HG03469 (cell line): Measurements from ENCODE around the gene RCBTB2.
A peak's percentile ranks its signal among the peaks of the same experiment; 100 is the strongest.

Experiments
- ATAC-seq: cut with Tn5 transposase; IDR thresholded peaks from one replicate; pipeline ENCODE4 v1.9.1; 2021; ENCODE audit warnings: mild to moderate bottlenecking, moderate library complexity, moderate number of reproducible peaks; ENCODE audit not compliant: unreplicated experiment

Gene RCBTB2

GRCh38 chr13:48496271-48497161 lies 36.4 kb downstream of the RCBTB2 start:
- ATAC-seq = no peak

- ATAC-seq = no peak
Measured at GRCh38 chr13:48494874-48495273, 38.0 kb downstream of the RCBTB2 start.

- ATAC-seq = no peak
Measured at GRCh38 chr13:48493851-48494250, 39.0 kb downstream of the RCBTB2 start.

GRCh38 chr13:48493066-48493765 lies 39.7 kb downstream of the RCBTB2 start:
- ATAC-seq = no peak

- peak; percentile 55 for ATAC-seq
Measured at GRCh38 chr13:48492470-48493065, 40.3 kb downstream of the RCBTB2 start.

- ATAC-seq = peak; percentile 27
Measured at GRCh38 chr13:48492096-48492440, 40.8 kb downstream of the RCBTB2 start.

- no peak for ATAC-seq
Measured at GRCh38 chr13:48491423-48492095, 41.3 kb downstream of the RCBTB2 start.

- no peak for ATAC-seq
Measured at GRCh38 chr13:48490241-48490640, 42.6 kb downstream of the RCBTB2 start.

- no peak for ATAC-seq
Measured at GRCh38 chr13:48489666-48490065, 43.2 kb downstream of the RCBTB2 start.

GRCh38 chr13:48488995-48489394 lies 43.9 kb downstream of the RCBTB2 start:
- ATAC-seq = no peak

- no peak for ATAC-seq
Measured at GRCh38 chr13:48487968-48488367, 44.9 kb downstream of the RCBTB2 start.

GRCh38 chr13:48486836-48487235 lies 46.0 kb downstream of the RCBTB2 start:
- ATAC-seq = no peak

GRCh38 chr13:48486362-48486761 lies 46.5 kb downstream of the RCBTB2 start:
- ATAC-seq = no peak

GRCh38 chr13:48485432-48485831 lies 47.4 kb downstream of the RCBTB2 start:
- ATAC-seq = no peak

- ATAC-seq = no peak
Measured at GRCh38 chr13:48483575-48483974, 49.3 kb downstream of the RCBTB2 start.

- no peak for ATAC-seq
Measured at GRCh38 chr13:48478391-48478790, 54.5 kb downstream of the RCBTB2 start.

GRCh38 chr13:48477191-48477855 lies 55.6 kb downstream of the RCBTB2 start:
- no peak for ATAC-seq

- no peak for ATAC-seq
Measured at GRCh38 chr13:48476686-48477085, 56.2 kb downstream of the RCBTB2 start.

- no peak for ATAC-seq
Measured at GRCh38 chr13:48476215-48476614, 56.7 kb downstream of the RCBTB2 start.

GRCh38 chr13:48475230-48475629 lies 57.6 kb downstream of the RCBTB2 start:
- ATAC-seq = no peak
